C4-2B (cell line): ENCODE results near the gene PTOV1.

Experiments
- CTCF ChIP-seq: fragments of 450-650 bp; conservative IDR thresholded peaks from 2 replicates; pipeline ENCODE4 v1.5.1; 2017; ENCODE audit warnings: mild to moderate bottlenecking
- ZFX ChIP-seq: fragments of 450-650 bp; IDR thresholded peaks from 2 replicates; pipeline ENCODE4 v1.6.1; 2017

- TF ChIP-seq CTCF (no peak), ZFX (no peak)
Measured at GRCh38 chr19:49833599-49833998, 17.4 kb upstream of the PTOV1 start.
